GM18868 (cell line): ENCODE measurements around the gene LY6G6C.

Experiments used
- ATAC-seq: cut with Tn5 transposase; IDR thresholded peaks from one replicate; pipeline ENCODE4 v1.9.1; 2021; ENCODE audit warnings: mild to moderate bottlenecking, moderate library complexity; ENCODE audit not compliant: unreplicated experiment

LY6G6C gene

DNA sequence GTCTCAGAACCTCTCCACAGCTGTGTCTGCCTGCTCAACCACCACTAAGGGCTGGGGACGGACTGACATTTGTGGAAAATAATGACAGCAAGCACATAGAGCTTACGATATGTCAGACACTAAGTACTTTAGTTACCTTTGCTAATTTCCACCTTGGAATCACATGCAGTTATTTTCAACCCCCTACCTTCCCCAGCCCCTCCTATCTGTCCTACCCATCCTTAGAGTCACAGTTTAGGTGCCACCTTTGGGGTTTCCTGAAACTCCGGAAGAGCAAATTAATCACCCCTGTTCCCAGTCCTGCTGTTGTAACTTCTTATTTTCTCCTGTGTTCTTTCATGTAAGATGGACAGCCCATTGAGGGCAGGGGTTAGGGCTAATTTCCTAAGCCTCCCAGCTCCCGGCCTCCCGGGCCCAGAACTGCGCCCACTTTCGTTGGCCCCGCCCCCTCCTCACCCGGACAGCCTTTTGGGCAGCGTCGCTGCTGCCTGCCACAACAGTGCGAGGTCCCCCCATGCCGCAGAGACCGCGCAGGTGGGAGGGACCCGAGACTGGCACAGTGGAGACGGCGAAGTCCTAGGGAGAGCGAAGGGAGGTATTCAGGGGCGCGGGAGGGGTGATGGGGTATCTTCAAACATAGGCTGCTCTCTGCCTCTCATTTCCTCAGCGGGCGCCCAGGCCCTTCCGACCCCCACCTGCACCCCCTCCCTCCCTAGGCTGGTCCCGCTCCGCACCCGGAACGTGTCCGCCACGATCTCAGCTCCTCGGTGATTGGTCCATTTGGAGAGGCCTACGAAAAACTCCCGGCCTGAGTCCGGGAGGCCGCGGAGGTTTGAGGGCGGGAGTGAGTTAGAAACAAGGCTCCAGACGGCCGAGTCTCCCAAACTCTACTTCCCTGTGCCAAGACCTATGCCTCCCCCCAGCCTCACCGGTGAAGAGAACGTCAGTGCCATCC is 6.4 kb upstream of the LY6G6C start:
- no peak for ATAC-seq

GRCh38 chr6:31727034-31727716 is 5.6 kb upstream of the LY6G6C start:
- ATAC-seq, result no peak

DNA sequence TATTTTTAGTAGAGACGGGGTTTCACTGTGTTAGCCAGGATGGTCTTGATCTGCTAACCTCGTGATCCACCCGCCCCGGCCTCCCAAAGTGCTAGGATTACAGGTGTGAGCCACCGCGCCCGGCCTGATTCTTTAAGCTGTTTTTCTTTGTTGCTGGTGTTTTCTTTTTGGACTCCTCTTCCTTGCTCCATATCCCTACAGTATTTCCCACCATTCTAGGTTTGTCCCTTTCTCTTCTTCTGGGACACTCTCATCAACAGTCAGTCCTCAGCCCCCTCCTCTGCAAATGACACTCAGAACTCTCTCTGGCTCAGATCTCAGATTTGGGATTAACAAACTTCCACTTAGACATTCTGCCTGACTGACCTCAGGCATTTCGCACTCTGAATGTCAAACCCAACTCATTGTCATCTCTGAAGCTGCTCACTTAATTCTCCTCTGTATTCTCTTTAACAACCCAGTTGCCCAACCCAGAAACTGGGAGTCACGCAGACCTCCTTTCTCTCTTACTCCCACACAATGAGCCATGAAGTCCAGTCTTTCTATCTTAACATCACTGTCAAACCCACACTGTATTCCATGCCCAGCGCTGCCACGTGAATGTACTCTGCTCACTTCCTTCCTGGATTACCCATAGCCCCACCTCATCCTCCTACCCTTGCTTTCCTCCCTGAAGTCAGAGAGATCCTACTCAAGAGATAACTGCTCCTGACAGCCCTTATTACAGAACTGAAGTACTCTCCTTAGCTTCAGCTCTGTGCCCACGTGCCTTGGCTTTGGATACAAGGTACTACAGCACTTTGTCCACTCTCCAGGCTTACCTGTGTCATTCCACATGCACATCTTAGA is 4.2 kb upstream of the LY6G6C start:
- no peak for ATAC-seq

DNA sequence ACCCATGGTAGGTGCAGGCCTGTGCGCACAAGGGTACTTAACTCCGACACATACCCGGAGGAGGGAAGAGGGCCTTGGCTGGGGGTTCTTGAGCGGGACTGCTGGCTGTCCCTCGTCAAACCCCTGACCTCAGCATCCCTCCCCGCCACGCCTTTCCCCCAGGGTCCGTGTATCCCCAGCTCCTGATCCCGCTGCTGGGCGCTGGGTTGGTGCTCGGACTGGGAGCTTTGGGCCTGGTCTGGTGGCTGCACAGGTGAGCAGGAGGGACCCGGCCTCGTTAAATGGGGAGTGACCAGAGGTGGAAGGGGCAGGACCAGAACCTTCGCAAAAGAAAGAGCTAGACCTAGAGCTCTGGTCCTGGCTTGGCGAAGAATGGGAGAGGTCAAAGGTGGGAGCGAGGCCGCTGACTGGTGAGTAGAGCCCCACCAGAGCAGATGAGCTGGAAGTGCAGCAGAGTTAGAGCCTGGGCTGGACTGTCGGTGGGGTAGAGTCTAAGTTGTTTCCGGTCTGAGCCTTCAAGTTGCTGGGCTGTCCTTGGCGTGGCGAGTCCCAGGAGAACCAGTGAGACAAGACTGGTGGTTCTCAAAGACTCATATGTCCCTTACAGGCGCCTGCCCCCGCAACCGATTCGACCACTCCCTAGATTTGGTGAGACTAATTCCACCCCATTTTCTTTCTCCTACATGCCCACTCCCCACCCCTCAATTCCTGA is 2.6 kb upstream of the LY6G6C start:
- ATAC-seq, result no peak

GRCh38 chr6:31723245-31723979 is 1.9 kb upstream of the LY6G6C start, which contains the start of gene MPIG6B:
TSS of gene MPIG6B (plus strand) at chr6:31723373. CDS start at chr6:31723384, 11 bp downstream.
- no peak for ATAC-seq

GRCh38 chr6:31722173-31722572 is 627 bp upstream of the LY6G6C start:
- ATAC-seq, result no peak

GRCh38 chr6:31720196-31720770 is 1.3 kb downstream of the LY6G6C start:
- ATAC-seq, result no peak

DNA sequence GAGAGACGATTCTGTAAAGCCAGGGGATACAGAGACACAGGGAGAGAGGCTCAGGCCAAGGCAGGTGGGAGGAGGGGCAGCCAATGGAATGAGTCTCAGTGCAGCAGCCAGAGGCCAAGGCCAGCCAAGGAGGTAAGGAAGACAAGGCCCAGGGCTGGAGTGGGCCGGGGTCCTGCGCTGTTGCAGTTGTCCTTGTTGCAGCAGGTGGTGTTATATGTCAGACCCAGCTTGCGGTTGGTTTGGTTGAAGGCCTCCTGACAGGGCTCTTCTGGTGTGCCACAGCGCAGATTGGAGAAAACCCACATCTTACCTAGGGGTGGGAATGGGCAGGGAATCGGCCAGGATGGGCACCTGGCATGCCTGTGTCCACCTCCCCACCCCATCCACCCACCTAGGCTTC is 2.5 kb downstream of the LY6G6C start:
- no peak for ATAC-seq

DNA sequence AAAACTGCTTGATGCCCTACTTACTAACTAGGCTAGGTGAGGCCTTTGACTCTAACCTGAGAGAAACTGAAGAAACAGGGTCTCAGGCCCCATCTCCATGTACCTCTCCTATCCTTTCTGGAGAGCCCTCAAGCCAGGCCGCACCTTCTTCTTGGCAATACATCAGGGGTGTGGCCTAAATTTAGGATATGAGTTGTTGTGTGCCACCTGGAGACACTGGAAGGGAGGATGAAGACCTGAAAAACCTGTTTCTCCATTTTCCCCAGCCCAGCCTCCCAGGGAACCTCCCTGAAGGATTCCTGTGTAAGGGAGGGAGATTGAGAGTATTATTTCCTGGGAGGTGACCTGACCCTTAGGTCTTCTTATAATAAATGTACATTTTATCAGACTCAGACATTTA is 3.3 kb downstream of the LY6G6C start:
- ATAC-seq, result no peak

DNA sequence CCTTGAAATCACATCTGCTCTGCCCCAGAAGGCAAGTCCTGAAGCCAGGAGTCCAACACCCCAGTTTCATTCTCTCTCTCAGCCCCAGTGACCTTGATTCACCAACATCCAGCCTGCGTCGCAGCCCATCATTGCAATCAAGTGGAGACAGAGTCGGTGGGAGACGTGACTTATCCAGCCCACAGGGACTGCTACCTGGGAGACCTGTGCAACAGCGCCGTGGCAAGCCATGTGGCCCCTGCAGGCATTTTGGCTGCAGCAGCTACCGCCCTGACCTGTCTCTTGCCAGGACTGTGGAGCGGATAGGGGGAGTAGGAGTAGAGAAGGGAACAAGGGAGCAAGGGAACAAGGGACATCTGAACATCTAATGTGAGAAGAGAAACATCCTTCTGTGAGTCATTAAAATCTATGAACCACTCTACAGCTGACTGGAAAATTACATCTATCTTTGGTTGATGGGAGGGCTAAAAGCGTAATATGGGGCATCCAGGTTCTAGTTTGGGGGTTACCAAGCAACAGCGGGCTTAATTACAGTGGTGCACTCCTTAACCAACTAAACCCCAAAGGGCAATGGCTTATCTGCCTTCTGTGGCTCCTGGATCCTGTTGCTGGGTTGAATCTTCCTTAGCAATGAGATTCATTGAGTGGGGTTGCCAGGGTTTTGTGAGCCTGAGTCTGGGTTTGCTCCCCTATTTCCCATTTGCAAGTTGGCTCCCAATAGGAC is 3.9 kb downstream of the LY6G6C start:
- no peak for ATAC-seq

- ATAC-seq, result no peak
Measured at GRCh38 chr6:31715022-31715958, 6.3 kb downstream of the LY6G6C start, which contains the start of gene LY6G6D. TSS of gene LY6G6D (plus strand) at chr6:31715348. CDS start at chr6:31715356, 8 bp downstream.

GRCh38 chr6:31713991-31714684 is 7.4 kb downstream of the LY6G6C start:
- ATAC-seq, result no peak

- ATAC-seq, result no peak
Measured at GRCh38 chr6:31713465-31713864, 8.1 kb downstream of the LY6G6C start.

- ATAC-seq, result no peak
Measured at GRCh38 chr6:31712296-31712695, 9.2 kb downstream of the LY6G6C start.

DNA sequence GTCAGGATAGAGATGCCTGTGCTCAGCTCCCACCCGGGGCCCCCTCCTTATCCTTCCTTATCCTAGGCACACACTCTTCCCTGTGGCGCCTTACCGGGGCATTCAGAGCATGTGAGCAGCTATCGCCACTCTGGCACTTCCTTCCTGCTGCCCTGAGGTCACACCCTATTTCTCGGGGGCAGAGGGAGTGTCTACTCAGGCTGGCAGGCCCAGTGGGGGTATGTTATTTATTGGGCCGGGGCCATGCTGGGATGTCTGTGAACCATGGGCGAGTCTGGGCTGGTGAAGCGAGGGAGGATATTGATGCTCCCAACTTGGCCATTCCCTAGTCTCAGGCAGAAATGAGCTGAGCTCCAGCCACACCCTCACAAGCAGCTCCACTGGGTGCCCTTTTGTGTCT is 10.3 kb downstream of the LY6G6C start:
- ATAC-seq, result no peak

DNA sequence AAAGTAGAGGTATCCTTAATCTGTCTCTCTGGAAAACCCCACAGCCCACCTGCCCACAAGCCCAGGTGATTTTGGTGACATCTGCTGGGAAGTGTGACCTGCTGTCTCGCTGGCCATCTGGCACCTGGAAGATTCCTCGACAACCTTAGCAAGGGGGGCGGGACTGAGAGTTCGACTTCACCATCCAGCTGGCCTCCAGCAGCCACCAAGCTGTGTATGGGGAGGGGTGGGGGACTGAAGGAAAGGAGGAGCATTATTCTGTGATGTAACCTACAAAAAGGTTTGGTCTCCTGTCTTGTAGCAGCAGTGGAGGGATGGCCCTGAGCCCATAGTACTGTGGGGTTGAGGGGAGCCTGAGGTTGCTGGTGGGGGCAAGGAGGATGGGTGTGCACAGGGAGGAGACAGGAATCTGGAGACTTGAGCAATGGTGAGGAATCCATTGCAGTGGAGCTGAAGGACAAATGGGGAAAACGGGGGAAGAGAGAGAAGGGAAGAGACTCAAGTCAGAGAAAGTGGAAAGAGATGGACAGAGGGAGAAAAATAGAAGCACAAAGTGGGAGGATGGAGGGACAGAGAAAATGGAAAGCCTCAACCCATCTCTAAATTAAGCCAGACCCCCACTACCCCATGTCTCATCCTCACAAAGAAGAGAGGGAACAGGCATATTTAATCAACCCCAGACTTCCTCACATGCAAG is 10.9 kb downstream of the LY6G6C start:
- no peak for ATAC-seq
